ENCODE measurements around the gene FNDC11.
"Not testable (repeated sequence)": the region's sequence is repeated elsewhere in the genome, so short reads cannot be mapped to it uniquely, and the experiment has no call there.

FNDC11 gene

GRCh38 chr20:63567386-63568169 is 13.6 kb downstream of the FNDC11 start:
- no peak for DNase-seq (ENCODE audit: low spot score)

- no peak for DNase-seq (ENCODE audit: low spot score)
Observed at GRCh38 chr20:63568170-63568981, 14.4 kb downstream of the FNDC11 start.

- DNase-seq (ENCODE audit: low spot score): no peak
Observed at GRCh38 chr20:63568986-63569949, 15.3 kb downstream of the FNDC11 start.

- no peak for DNase-seq (ENCODE audit: low spot score)
Observed at GRCh38 chr20:63570281-63571086, 16.5 kb downstream of the FNDC11 start.

GRCh38 chr20:63571087-63571478 is 17.1 kb downstream of the FNDC11 start:
- not testable (repeated sequence) for DNase-seq (ENCODE audit: low spot score)

GRCh38 chr20:63572071-63572787 is 18.3 kb downstream of the FNDC11 start:
- DNase-seq (ENCODE audit: low spot score): no peak

- no peak for DNase-seq (ENCODE audit: low spot score)
Observed at GRCh38 chr20:63572788-63573646, 19.1 kb downstream of the FNDC11 start.

- DNase-seq (ENCODE audit: low spot score): no peak
Observed at GRCh38 chr20:63573647-63574131, 19.7 kb downstream of the FNDC11 start.

- peak; percentile 83 for DNase-seq (ENCODE audit: low spot score)
Observed at GRCh38 chr20:63574156-63574828, 20.3 kb downstream of the FNDC11 start, which contains the start of gene HELZ2. Gene HELZ2, minus strand, starts transcription at chr20:63574239. Its CDS starts 1,854 bp downstream, at chr20:63572385.

GRCh38 chr20:63574829-63575743 is 21.1 kb downstream of the FNDC11 start:
- DNase-seq (ENCODE audit: low spot score): no peak

GRCh38 chr20:63576311-63576710 is 22.4 kb downstream of the FNDC11 start:
- DNase-seq (ENCODE audit: low spot score): no peak

- DNase-seq (ENCODE audit: low spot score): no peak
Observed at GRCh38 chr20:63577317-63577894, 23.4 kb downstream of the FNDC11 start.

- no peak for DNase-seq (ENCODE audit: low spot score)
Observed at GRCh38 chr20:63578224-63579016, 24.5 kb downstream of the FNDC11 start.

GRCh38 chr20:63579017-63579694 is 25.2 kb downstream of the FNDC11 start:
- DNase-seq (ENCODE audit: low spot score): no peak

- peak; percentile 48 for DNase-seq (ENCODE audit: low spot score)
Observed at GRCh38 chr20:63580796-63581461, 27.0 kb downstream of the FNDC11 start.

Data from germinal center (tissue), 1 donor.